BJ (cell line): ENCODE measurements around the gene ZKSCAN7. TPM values are rescaled to one million over a fixed set of nuclear protein-coding genes. Genes with fewer than 3 reads are reported as not detected.
"Not testable (repeated sequence)": the region's sequence is repeated elsewhere in the genome, so short reads cannot be mapped to it uniquely, and the experiment has no call there.

Source experiments
- CTCF ChIA-PET: fragments of 350-600 bp; formaldehyde crosslinking; extraction: SDS; loops from one replicate; lab custom pipeline; 2021; ENCODE audit warnings: antibody characterized with exemption, inconsistent platforms; lab: Yijun Ruan, JAX
- POLR2A ChIA-PET: fragments of 300-600 bp; sonication (Branson Sonifier 250); formaldehyde crosslinking; extraction: SDS; loops from one replicate; lab custom pipeline; 2021; ENCODE audit warnings: antibody characterized with exemption; lab: Charles Lee
- DNase-seq: peaks from one replicate; pipeline ENCODE4 v3.0.0-alpha.2; 2011; ENCODE audit warnings: low read depth
- H3K27me3 ChIP-seq: 2 replicates; pipeline ENCODE4 v1.6.0; 2011; ENCODE audit warnings: low read length; ENCODE audit not compliant: control insufficient read depth, insufficient read depth
- H3K36me3 ChIP-seq: 2 replicates; pipeline ENCODE4 v1.5.1; 2011; ENCODE audit warnings: low read length; ENCODE audit not compliant: control insufficient read depth, insufficient read depth
- H3K4me3 ChIP-seq: 2 replicates; pipeline ENCODE4 v1.5.1; 2011; ENCODE audit warnings: low read depth, mild to moderate bottlenecking, control low read depth, low read length
- polyA plus RNA-seq: library from polyadenylated mRNA; depleted of rRNA; stranded (reverse); fragments of >200 nt; gene quantifications from 2 replicates; pipeline ENCODE4 v1.2.3, GENCODE V29; 2011
- TF ChIP-seq, protein P1 (sequence below): IDR thresholded peaks from 2 replicates; pipeline ENCODE4 v1.5.1; 2011; ENCODE audit warnings: low read depth, mild to moderate bottlenecking, control low read depth, inconsistent platforms, low read length, moderate library complexity; ENCODE audit not compliant: insufficient read depth

The ZKSCAN7 gene
- polyA plus RNA-seq, 1 experiment, result 4.8 TPM

DNA sequence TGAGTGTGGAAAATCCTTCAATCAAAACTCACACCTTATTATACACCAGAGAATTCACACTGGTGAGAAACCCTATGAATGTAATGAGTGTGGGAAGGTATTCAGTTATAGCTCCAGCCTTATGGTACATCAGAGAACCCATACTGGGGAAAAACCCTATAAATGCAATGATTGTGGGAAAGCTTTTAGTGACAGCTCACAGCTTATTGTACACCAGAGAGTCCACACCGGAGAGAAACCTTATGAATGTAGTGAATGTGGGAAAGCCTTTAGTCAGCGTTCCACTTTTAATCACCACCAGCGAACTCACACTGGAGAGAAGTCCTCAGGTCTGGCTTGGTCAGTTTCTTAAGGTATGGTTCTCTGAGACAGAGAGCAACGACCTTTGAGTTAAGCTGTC is 16.0 kb downstream of the ZKSCAN7 start:
- POLR2A ChIA-PET, result no interaction called here
- DNase-seq, result no peak
- TF ChIP-seq, protein P1, sequence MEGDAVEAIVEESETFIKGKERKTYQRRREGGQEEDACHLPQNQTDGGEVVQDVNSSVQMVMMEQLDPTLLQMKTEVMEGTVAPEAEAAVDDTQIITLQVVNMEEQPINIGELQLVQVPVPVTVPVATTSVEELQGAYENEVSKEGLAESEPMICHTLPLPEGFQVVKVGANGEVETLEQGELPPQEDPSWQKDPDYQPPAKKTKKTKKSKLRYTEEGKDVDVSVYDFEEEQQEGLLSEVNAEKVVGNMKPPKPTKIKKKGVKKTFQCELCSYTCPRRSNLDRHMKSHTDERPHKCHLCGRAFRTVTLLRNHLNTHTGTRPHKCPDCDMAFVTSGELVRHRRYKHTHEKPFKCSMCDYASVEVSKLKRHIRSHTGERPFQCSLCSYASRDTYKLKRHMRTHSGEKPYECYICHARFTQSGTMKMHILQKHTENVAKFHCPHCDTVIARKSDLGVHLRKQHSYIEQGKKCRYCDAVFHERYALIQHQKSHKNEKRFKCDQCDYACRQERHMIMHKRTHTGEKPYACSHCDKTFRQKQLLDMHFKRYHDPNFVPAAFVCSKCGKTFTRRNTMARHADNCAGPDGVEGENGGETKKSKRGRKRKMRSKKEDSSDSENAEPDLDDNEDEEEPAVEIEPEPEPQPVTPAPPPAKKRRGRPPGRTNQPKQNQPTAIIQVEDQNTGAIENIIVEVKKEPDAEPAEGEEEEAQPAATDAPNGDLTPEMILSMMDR, result no peak
- Histone ChIP-seq H3K4me3 (no peak overlapping the region), H3K27me3 (no peaks in the 10 kb centered on the region), H3K36me3 (no peaks in the 10 kb centered on the region)
- CTCF ChIA-PET, result no interaction called here

DNA sequence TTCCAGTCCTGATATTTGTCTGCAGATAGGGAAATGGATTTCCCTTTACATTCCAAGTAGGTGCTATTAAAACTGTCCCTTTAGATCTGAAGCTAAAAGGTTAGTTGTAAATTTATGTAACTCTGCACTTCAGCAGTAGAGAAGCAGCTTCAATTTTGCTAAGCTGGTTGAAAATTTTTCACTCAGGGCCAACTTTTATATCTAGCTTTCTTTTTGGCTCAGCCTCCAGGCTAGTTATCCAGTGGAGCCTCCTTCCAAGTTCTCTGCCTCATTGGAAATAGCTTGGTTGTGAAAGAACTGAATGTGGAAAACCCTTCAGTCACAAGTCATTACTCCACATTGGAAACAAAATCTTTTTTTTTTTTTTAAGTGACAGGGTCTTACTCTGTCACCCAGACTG is 21.6 kb downstream of the ZKSCAN7 start:
- DNase-seq, result no peak
- CTCF ChIA-PET, result no interaction called here
- POLR2A ChIA-PET, result no interaction called here
- H3K4me3 ChIP-seq, result no peak overlapping the region
- no peaks in the 10 kb centered on the region for H3K27me3 ChIP-seq
- H3K36me3 ChIP-seq, result no peaks in the 10 kb centered on the region
- TF ChIP-seq, protein P1, result no peak

DNA sequence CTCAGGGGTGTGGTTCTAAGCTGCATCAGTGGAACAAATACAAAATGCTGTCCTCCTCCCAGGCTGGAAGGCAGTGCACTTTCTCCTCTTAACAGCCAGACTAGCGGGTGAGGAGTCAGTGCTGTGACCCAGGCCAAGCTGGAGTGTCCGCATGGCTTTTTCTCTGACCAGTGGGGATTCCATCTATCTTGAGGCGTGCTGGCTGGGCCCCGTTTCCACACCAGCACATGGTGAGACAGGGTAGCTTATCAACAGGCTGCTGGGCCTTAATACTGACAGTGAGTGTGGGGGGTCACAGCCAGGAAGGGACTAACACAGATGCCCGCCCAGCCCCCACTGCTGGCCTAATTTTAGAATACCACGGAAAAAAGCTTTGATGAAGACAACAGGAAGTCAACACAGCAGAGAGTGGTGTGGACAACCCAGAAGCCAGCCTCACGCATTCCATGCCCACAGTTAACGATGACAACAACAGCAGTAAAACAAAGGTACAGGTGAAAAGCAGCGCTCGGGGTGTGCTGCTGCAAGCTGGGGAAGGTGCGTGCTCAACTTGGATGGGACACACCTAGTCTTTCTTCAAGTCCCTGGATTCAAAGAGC is 22.5 kb downstream of the ZKSCAN7 start:
- CTCF ChIA-PET, DNase-seq, H3K4me3 ChIP-seq, POLR2A ChIA-PET, H3K36me3 ChIP-seq, H3K27me3 ChIP-seq: not testable (repeated sequence)

DNA sequence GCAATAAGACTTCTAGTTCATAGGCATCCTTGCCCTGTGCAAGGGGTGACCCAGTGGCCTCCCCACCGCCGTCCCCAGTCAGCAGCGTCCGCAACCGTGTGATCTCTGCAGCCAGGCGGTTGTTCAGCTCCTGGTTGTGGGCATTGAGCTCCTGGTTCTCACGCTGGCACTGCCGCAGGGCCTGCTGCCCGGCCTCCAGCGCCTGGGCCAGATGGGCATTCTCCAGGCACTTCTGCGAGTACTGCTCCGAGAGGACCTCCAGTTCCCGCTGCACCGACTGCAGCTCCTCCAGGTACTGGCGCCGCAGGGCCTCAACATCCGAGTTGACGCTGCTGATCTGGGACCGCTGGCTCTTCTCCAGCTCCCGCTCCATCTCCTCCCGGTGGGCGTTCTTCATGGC is 23.3 kb downstream of the ZKSCAN7 start:
- DNase-seq, H3K27me3 ChIP-seq, H3K36me3 ChIP-seq, H3K4me3 ChIP-seq, CTCF ChIA-PET, POLR2A ChIA-PET: not testable (repeated sequence)

DNA sequence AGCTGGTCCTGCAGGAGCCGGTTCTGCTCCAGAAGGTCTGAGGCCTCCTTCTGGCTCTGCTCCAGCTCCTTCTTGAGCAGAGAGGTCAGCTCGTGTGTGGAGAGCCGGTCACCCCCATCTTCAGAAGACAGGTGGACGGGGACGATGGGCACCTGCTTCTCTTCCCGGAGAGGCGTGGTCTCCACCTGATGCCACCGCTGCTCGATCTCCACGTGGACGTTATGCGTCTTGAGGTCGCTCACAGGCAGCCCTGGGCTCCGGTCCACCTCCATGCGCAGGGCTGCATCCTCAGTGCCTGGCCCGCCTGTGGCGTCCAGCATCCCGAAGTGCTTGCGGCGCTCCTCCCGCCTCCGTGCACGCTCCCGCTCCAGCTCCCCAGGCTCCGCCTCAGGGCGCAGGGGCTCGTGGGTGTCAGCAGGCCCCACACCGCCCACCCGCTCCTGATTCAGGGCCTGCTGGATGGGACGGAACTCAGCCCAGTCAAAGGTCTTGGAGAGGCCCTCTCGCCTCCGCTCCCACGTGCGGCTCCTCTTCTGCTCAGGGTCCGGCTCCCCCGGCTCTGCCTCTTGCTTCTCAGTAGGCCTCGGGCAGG is 24.0 kb downstream of the ZKSCAN7 start:
- CTCF ChIA-PET, H3K27me3 ChIP-seq, H3K4me3 ChIP-seq, DNase-seq, H3K36me3 ChIP-seq, POLR2A ChIA-PET: not testable (repeated sequence)

DNA sequence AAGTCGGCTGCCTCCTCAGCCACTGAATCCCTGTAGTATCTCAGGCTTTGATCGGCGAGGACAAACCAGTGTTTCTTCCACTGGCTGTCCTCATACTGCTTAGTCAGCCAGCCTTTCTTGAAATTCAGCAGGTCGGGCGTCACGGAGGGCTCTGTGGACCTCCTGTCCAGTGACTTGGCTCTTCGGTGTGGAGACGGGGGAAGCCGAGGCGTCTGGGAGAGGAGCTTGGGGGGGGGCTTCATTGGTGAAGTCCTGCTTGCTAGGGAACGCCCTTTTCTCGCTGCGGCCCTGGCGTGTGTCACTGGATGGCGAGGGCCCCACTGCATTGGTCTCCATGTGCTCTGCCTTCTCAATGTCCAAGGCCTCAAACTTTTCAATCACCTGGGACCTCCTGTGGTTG is 24.8 kb downstream of the ZKSCAN7 start:
- CTCF ChIA-PET, result not testable (repeated sequence)

DNA sequence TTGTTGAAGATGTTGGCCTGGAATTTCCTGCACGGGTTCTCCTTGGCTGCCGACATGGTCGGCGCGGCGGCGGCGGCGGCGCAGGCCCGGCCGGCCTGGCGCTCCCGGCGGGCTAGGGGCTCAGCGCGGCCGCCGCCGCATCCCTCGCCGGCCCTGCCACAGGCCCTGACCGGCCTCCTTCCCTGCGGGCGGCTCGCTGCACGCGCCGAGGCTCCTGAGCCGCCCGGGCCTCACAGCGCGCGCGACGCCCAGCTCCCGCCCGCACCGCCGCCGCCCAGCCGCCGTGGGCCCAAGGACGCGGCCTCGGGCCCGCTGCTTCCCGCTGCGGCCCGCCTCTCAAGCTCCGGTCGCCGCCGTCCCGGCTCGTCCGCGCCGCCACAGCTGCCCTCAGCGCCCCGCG is 26.0 kb downstream of the ZKSCAN7 start:
- H3K4me3 ChIP-seq, H3K36me3 ChIP-seq, POLR2A ChIA-PET, H3K27me3 ChIP-seq, DNase-seq: not testable (repeated sequence)
- CTCF ChIA-PET, result interaction anchor here (0.7 kb wide), 1 partner anchor 54 kb away, joined by 3 read pairs; no protein-coding TSS in a partner anchor

More for the DNA sequence above, 24.8 kb downstream of the ZKSCAN7 start:
- POLR2A ChIA-PET, H3K36me3 ChIP-seq, H3K27me3 ChIP-seq, DNase-seq, H3K4me3 ChIP-seq: not testable (repeated sequence)
